Activated CD8-positive, alpha-beta memory T cell treated with anti-CD3 and anti-CD28 coated beads for 1 hour (primary cell): Measurements from ENCODE around the gene FBXO48.

ENCODE experiments used
- DNase-seq, 2 donors: peaks; one replicate each; pipeline ENCODE4 v3.0.0-alpha.2; 2020; ENCODE audit warnings: low read depth in 1 of 2; ENCODE audit errors: extremely low read depth in 1 of 2

FBXO48 gene

DNA sequence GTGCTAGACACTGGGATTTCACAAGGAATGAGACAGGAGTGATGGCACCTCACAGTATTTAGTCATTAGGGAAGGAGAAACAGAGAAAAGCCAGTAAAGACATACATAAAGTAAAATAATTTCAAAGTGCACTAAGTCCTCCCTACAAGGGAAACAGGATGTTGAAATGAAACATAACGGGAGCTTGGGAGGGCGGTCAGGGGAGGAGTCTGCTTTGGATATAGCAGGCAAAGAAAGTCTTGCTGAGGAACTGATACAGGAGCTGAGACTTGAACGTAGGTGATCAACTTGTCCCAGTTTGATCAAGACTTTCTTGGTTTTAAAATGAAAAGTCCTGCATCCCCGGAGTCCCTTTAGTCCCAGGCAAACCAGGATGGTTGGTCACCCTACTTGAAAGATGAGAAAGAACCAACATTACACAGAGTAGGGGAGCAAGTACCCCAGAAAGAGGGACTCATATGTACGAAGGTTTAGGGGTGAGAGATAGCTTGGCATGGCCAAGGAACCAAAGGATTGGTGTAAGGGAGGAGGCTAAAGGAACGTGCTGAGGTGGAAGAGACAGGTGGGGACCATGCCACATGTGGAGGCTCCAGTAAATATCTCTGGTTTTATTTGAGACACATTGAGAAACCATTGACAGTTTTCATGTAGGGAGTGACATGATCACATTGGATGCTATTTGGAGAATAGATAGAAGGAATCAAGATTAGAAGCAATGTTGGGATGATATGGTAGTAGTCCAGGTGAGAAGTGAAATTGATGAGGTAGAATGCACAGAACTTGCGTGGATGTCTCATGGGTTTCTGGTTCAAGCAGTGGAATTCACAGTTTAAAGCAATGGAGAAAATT is 28.4 kb downstream of the FBXO48 start:
- no peak for DNase-seq

DNA sequence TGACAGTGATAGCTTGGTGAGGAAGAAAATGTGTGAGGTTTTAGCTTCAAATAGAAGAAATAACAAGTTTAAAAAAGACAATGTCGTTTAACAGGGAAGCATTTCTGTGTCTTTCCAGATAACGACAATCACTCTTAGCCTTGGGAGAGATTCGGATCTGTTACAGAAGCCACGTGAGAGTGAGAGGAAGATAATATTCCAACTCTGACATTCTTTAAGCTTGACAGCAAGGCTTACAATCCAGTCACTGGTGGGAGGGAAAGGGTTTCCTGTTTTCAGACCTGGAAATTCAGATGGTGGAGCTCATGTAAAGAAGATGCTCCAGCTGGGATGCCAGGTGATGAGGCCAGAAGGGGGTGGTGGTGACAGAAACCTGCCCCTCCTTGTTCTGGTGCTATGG is 30.8 kb downstream of the FBXO48 start:
- no peak for DNase-seq

DNA sequence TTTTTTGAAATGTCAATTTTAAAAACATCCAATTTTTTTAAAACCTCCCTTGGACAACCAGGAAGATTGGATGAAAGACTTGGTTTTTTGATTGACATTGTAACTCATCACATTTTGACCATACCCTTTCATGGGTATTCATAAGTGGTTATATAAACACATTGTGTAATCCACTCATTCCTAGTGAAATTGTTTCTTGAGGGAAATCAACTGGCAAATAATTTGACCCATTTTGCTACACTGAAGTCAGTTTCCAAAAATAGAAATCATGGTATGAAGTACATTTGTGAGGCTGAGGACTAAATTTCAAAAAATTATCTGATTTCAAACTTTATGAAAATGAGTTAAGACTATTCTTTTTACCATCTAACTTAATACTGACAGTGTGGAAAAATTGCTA is 31.5 kb downstream of the FBXO48 start:
- no peak for DNase-seq

- DNase-seq, result no peak
These were observed 32.1 kb downstream of the FBXO48 start for GRCh38 chr2:68434981-68435380.

DNA sequence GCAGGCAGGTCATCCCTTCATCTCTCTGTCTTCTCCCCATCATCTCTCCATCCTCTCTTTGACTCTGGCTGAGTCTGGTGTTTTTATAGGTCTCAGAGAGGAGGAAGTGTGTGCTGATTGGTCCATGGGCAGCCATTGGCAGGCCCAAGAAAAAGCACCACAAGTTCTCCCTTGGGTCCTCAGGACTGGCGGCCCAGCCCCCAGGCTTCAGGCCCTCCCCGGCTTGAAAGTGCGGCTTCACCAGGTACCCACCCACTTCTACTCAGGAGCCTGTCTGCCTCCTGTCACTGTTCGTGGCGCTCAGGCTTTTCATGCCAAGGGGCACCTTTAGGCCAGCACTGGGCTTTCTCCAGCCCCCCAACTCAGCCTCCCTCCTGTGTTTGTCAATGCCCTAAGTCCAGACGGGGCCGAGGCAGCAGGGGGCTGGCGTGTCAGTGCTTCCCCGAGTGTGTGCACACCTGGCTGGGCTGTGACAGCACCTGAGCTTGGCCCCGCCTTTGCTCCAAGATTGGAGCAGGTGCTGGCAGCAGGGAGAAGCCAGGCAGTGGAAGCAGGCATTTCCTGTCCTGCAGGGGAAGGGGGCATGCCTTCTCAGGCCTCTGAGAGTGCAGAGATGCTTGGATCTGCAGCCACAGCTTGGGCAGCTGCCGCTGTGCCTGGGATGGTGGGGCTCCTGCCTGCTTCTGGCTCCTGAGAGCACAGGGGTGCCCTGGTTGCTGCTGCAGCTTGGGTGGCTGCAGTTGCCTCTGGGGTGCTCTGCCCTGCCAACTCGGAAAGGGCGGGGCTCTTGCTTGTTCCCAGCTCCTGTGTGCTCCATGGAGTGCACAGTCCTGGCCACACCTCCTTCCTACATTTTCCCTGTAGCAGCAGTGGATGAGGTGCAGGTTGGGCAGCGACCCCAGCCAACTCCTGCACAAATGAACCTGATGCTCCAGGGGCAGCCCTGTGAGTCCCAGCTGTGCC is 34.1 kb downstream of the FBXO48 start:
- no peak for DNase-seq

DNA sequence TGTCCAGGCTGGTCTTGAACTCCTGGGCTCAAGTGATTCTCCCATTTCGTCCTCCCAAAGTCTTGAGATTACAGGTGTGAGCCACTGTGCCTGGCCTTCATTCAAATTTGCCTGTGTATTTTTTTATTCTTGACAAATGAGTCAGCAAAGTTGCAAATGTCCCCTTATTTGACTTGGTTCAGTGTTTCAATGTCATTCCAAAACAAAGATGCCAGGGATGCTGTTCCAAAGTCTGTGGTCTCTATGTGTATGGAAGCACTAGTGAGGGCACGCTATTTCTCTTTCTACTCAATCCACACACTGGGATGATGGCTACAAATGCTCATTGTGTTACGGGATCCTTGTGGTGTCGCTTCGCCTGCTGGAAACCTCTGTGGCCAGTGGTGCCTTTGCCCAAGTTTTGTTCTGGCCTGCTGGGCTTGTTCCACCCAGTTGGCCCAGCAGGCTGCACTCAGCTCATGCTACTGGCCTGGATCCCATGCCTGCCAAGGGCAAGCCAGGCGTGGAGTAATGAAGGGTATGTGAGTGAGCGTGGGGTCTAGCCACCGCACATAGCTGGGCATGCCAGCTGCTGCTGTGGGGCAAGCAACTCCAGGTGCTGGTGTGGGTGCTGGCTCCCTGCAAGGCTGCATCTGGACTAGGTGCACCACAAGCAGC is 35.6 kb downstream of the FBXO48 start:
- DNase-seq, result no peak

DNA sequence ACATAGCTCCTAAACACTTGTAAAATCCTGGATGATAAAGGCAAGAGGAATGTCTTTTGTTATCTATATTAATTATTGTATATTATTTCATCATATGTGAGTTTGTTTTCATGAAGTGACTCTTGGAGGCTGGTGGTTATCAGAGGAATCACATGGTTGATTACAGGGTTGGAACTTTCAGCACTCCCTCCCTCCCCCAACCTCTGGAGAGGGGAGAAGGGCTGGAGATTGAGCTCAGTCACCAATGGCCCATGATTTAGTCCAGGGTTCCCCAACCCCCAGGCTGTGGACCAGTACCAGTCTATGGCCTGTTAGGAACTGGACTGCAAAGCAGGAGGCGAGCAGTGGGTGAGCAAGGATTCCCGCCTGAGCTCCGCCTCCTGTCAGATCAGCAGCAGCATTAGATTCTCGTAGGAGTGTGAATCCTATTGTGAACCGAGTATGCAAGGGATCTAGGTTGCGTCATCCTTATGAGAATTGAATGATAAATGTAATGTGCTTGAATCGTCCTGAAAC is 37.7 kb downstream of the FBXO48 start:
- no peak for DNase-seq

DNA sequence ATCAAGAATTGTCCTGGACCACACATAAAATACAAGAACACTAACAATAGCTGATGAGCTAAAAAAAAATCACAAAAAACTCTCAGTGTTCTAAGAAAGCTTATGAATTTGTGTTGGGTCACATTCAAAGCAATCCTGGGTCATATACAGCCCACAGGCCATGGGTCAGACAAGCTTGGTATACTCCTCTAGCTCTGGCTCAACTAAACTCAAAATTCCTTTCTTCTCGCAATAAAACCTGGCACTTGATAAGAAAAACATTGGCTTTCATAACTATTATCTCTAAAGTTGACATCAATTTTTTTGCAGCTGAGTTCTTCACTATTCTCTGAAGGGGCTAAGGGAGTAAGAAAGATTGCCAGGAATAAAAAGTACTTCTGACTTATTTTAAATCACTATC is 38.3 kb downstream of the FBXO48 start:
- no peak for DNase-seq

DNA sequence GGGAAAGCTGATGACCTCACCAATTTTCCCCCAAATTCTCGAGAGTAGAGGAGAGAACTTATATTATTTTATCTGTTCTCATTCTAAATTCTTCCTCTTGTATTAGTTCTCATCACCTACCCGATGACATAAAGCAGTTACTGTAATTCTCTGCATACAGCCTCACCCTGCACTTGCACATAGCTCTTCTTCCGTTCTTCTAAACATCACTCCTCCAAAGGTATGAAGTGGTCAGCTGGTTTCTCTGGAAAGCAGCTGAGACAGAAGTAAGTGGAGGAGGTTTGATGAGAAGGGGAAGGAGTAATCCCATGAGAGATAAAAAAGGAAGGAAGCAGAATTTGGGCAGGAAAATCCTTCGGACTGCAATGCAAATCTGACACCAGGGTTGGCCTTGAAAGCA is 39.0 kb downstream of the FBXO48 start:
- no peak for DNase-seq

DNA sequence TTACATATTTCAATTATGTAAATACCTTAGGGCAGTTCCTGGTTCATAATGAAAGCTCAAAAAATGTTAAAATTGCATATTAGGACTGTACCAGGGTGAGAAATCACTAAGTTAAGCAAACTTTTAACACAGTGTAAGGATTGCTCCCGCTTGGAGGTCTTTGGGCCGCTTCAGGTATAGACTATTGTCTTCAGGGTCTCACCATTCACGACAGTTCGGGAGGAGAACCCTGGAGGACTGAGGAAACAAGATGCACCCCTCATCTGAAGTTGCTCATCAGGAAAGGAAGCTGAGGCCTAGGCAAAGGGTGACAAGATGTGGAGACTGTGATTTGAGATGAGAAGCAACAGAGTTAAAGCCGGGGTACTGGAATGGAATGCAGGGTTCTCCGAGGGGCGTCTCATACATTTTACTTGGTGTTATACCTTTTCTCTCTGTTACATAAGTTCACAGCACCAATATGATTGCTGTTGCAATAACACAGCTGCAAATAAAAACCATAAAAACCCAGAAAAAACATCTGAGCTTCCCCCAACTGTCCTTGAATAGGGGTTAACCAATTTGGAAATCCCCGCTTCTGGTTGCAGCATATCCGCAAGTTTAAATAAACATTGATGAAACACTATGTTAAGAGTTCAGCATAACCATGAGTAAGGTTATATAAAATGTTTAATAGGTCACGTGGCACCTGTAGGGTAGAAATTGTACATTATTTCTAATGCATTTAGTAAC is 40.1 kb downstream of the FBXO48 start:
- DNase-seq, result no peak

DNA sequence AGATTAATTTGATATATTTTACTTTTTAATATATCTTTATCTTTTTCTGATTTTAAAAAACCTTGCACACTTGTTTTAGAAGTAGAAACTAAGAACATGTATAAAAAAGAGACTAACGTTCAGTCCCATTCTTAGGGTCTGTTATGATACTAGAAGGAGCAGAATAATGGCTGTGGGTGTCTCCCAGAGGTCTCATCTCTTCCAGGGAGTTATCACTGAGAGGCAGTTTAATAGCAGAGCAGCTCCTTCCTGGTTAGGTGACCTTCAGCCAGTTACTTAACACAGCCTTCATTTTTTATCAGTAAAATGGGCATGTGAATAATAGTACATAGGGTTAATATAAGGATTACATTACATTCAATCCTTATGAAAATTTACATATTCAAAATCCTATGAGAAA is 40.6 kb downstream of the FBXO48 start:
- DNase-seq, result no peak

GRCh38 chr2:68425503-68425902 is 41.6 kb downstream of the FBXO48 start:
- no peak for DNase-seq

- no peak for DNase-seq
These were observed 43.0 kb downstream of the FBXO48 start for GRCh38 chr2:68423966-68424650.

- no peak for DNase-seq
These were observed 46.7 kb downstream of the FBXO48 start for GRCh38 chr2:68420254-68420910.

GRCh38 chr2:68418855-68419254 is 48.2 kb downstream of the FBXO48 start:
- DNase-seq, result no peak

- no peak for DNase-seq
These were observed 48.7 kb downstream of the FBXO48 start for GRCh38 chr2:68418419-68418818.

- DNase-seq, result no peak
These were observed 49.2 kb downstream of the FBXO48 start for GRCh38 chr2:68417926-68418325.

- no peak for DNase-seq
These were observed 50.9 kb downstream of the FBXO48 start for GRCh38 chr2:68416081-68416675.

- DNase-seq, result no peak
These were observed 51.6 kb downstream of the FBXO48 start for GRCh38 chr2:68415521-68415920.
